ENCODE data around the gene CLCN6.

DNA sequence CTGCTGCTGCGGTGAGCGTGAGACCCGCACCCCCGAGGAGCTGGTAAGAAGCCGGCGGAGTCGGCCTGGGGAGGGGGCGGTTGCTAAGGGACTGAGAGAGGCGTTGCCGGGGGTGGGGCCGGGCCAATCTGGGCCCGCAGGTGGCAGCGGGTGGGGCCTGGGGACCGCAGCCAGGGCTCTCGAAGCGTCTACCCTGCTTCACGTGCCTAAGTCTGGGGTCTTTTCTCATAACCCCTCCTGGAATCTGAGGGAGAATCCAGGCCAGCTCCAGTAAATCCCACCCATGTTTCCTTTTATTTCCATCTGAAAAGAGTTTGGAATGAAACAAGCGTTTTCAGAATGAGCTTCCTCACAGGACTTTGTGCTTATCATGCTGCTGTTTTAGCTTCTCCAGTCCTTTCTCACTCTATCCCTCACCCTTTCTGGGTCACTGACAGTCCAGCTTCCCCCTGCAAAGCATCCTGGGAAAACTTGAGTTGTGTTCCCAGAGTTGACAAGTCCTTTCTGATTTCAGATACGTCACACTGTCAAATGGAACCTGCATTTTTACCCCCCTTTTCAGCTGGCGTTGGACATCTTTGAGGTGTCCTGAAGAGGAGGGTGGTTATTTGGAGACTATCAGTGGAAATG lies 431 bp downstream of the CLCN6 start:
- TF ChIP-seq, protein P1, sequence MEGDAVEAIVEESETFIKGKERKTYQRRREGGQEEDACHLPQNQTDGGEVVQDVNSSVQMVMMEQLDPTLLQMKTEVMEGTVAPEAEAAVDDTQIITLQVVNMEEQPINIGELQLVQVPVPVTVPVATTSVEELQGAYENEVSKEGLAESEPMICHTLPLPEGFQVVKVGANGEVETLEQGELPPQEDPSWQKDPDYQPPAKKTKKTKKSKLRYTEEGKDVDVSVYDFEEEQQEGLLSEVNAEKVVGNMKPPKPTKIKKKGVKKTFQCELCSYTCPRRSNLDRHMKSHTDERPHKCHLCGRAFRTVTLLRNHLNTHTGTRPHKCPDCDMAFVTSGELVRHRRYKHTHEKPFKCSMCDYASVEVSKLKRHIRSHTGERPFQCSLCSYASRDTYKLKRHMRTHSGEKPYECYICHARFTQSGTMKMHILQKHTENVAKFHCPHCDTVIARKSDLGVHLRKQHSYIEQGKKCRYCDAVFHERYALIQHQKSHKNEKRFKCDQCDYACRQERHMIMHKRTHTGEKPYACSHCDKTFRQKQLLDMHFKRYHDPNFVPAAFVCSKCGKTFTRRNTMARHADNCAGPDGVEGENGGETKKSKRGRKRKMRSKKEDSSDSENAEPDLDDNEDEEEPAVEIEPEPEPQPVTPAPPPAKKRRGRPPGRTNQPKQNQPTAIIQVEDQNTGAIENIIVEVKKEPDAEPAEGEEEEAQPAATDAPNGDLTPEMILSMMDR (IDR thresholded peaks at IDR 0.05) = no peak
- no peak for TF ChIP-seq POLR2A (IDR thresholded peaks at IDR 0.05)
- TF ChIP-seq EP300 (IDR thresholded peaks at IDR 0.05; ENCODE audit: low read depth) = no peak
- TF ChIP-seq POLR2AphosphoS5 (IDR thresholded peaks at IDR 0.05) = peak in 1 of 3 donors; percentile 7
